GM20000 (cell line): Measurements from ENCODE around the gene GRAMD4.

Experiments
- DNase-seq: peaks from one replicate; pipeline ENCODE4 v3.0.0; 2012; ENCODE audit warnings: low spot score
- TF ChIP-seq, protein P1 (sequence below): IDR thresholded peaks from 2 replicates; pipeline ENCODE4 v1.5.1; 2012; ENCODE audit warnings: mild to moderate bottlenecking, control low read depth; ENCODE audit errors: extremely low read depth, missing control alignments

GRAMD4 gene

DNA sequence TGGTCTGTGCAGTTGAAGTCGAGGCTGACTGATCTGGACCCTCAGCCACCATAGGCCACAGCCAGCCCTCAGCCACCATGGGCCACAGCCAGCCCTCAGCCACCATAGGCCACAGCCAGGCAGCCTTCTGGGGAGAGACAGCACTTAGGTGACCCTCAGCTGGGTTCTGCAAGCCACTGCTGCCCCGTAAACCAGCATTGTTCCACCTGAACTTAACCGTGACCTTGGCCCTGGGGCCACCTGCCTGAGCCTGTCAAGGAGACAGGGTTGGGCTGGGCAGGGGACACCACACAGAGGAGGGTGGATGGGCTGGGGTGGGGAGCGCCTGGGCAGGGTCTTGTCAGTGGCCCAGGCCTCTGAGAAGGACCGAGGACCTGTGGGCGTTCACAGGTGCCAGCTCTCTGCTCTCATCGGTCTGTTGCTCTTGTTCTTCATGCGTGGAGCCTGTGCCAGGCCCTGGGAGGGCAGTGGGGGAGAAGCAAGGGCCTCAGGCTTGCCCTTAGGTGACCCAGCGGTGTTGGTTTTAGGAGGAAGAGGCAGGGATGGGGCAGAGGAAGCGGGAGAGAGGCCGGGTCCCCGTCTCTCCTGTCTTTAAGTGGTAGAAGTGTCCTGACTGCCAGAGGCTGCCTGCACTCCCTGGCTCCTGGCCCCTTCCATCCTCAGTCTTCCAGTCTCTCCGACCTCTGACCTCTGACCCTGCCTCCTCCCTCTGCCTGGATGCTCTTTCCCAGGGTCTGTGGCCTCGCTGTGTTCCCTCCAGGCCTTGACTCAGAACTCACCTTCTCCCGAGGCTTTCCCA lies 36.9 kb downstream of the GRAMD4 start:
- no peak for DNase-seq
- TF ChIP-seq, protein P1, sequence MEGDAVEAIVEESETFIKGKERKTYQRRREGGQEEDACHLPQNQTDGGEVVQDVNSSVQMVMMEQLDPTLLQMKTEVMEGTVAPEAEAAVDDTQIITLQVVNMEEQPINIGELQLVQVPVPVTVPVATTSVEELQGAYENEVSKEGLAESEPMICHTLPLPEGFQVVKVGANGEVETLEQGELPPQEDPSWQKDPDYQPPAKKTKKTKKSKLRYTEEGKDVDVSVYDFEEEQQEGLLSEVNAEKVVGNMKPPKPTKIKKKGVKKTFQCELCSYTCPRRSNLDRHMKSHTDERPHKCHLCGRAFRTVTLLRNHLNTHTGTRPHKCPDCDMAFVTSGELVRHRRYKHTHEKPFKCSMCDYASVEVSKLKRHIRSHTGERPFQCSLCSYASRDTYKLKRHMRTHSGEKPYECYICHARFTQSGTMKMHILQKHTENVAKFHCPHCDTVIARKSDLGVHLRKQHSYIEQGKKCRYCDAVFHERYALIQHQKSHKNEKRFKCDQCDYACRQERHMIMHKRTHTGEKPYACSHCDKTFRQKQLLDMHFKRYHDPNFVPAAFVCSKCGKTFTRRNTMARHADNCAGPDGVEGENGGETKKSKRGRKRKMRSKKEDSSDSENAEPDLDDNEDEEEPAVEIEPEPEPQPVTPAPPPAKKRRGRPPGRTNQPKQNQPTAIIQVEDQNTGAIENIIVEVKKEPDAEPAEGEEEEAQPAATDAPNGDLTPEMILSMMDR: no peak

DNA sequence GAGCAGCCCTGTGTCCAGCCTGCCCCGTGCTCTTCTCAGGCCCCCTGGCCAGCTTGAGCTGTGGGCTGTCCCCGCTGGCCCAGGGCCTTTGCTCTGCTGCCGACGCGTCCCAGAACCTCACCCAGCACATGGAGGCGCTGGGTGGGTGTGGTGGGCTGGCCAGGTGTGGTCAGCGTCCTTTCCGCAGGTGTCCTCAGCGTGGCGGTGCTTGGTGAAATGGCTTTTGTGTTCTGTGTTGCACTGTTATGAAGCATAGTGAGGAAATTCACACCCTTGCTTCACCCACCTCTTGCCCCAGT lies 37.4 kb downstream of the GRAMD4 start:
- TF ChIP-seq, protein P1: no peak
- DNase-seq: no peak

DNA sequence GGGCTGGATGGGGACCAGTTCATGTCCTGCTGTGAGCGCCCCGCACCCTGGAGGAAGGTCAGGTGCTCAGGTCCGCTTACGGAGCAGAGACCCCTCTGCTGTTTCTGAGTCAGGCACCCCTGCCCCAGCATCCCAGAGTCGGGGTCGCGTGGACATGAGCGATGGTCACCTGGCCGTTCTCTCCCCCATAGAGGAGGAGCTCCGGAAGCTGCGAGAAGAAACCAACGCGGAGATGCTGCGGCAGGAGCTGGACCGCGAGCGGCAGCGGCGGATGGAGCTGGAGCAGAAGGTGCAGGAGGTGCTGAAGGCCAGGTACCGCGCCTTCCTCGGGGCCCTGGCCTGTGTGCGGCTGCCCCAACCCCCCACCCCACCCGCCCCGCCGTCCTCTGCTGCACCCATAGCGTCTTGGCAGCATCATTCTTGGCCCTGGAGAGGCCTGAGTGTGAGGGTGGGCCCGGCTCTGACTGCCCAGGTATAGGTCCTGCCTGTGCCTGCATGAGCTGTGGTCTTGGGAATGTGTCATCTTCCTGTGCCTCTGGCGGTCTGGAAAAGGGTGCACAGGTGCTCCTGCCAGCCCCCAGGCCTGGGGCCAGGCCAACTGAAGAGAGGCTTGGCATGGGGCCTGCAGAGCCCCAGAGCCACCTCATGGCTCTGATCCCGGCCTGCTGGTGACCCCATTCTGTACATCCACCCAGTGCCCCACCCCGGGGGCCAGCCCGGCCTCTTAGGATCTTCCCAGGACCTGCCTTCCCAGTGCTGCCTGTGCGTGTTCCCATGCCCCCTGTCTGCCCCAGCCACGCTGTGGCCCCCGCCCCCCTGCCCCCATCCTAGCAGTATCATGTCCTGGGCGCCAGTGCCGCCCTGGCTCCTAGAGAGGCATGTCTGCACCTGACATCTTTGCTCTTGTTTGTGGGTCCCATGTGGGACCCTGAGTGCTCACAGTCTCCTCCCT lies 38.1 kb downstream of the GRAMD4 start:
- DNase-seq: no peak
- TF ChIP-seq, protein P1: no peak

DNA sequence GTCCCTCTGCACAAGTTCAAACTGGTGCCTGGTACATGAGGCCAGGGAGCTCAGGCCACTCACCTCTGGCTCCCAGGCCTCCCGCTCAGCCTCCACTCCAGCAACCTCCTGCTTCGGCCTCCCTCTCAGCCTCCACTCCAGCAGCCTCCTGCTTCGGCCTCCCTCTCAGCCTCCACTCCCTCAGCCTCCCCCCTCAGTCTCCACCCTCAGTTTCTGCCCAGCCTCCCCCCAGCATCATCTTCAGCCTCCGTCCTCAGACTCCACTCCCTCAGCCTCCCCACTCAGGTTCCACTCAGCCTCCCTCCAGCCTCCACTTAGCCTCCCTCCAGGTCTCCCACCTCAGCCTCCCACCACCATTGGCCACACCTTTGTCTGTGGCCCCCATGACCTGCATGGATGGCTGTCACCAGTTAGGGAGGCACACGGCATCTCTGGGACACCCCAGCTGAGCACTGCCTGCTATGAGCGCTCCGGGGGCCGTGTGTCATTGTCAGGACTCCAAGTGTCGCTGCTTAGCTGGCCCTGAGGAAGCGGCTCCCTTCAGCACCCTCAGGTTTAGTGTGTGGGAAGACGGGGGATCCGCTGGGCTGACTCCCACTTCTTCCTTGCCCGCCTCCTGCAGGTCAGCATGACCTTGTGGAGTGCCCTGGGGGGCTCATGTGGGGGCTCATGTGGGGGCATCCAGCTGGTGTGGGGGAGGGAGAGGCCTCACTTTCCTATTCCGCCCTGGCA lies 39.0 kb downstream of the GRAMD4 start:
- TF ChIP-seq, protein P1: no peak
- DNase-seq: no peak

DNA sequence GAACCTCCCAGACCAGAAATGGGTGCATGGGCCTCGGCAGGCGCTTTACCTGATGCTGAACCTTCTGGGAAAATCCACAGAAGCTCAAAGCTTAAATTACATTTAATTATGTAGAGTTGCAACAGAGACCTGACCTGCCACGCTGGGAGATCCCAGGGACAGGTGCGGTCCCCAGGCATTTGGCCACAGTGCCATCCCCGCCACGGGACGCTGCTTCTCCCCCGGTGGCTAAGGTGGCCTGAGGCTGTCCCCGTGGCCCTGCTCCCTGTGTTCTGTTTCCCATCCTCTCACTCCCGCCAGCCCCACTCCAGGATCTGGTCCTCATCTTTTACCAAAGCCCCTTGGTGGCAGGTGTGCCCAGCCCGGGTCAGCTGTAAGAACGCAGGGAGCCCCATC lies 39.6 kb downstream of the GRAMD4 start:
- TF ChIP-seq, protein P1: no peak
- no peak for DNase-seq

DNA sequence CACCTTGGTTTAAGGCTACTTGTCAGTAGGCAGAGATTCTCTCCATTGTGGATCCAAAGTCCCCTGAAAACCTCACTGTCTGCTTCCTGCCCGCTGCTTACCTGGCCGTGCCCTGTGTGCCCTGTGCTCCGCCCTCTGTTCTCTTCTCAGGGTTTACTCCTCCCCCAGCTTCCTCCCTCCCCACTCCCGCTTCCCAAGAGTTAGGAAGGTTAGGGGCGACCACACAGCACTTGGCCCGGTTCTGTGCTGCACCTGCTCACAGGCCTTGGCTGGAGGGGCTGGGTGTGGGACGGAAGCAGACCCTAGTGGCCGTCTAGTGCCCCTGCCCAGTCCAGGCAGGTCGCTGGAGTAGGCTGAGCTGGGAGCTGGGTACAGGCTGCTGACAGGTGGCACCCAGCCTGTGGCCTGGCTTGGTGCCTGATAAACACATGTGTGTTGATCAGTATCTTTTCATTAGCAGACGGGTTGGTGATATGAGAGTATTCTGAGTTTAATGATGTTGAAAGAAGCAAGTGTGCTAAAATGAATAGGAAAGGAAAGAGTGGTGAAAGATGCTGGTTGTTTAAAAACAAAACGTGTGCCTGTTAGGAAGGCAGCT lies 40.5 kb downstream of the GRAMD4 start:
- DNase-seq: no peak
- TF ChIP-seq, protein P1: no peak
